Cardiac fibroblast (primary cell): ENCODE data around the gene PHF11.

Experiments
- DNase-seq, 2 donors: peaks; one replicate each; pipeline versions ENCODE4 v3.0.0 to v3.0.0-alpha.2; 2010; ENCODE audit warnings: low read depth in 2 of 2
- H3K4me3 ChIP-seq, 2 donors: replicated peaks in 1 of 2; 1 replicate in 1 of 2; 2 replicates in 1 of 2; pipeline ENCODE4 v1.5.1; 2011; ENCODE audit warnings: low read depth in 2 of 2, low read length in 2 of 2, mild to moderate bottlenecking in 2 of 2, moderate library complexity in 1 of 2
- CTCF ChIP-seq: IDR thresholded peaks from one replicate; pipeline ENCODE4 v1.5.1; 2011; ENCODE audit warnings: low read depth, mild to moderate bottlenecking, low read length, inconsistent platforms

PHF11 gene

GRCh38 chr13:49566461-49566860 lies 70.7 kb downstream of the PHF11 start:
- no peak for DNase-seq
- TF ChIP-seq CTCF = no peak
- no peak overlapping the region for H3K4me3 ChIP-seq

GRCh38 chr13:49567491-49567890 lies 71.7 kb downstream of the PHF11 start:
- no peak overlapping the region for H3K4me3 ChIP-seq
- TF ChIP-seq CTCF = no peak
- no peak for DNase-seq

DNA sequence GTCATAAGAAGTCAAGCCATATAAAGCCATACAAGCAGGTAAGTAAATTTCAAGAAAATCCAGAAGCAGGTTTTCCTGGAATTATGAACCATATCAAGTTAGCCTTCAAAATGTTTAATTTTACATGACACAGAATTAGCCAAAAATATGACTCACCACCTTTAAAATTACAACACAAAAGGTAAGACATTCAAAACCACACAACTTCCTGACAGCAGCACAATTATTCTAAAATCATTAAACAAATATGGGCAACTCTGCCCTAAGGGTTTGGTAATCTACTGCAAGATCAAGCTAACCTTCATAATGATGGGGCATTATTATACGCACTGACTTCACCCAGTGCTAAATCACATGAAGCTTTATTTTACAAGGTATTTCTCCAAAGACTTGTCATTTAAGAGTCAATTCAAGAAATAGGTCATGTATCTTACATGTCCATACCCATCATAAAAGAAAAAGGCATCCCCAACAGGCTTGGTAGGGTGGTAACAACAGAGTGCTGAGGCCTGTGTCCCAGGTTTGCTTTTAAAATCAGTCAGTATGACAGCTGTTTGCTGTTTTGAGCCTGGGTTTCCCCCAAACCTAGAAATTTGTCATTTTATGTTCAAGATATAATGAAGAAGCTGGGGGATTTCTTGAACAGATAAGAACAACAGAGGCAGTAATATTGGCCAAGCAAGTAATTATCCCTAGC lies 74.4 kb downstream of the PHF11 start:
- H3K4me3 ChIP-seq = no peak overlapping the region
- DNase-seq = no peak
- no peak for TF ChIP-seq CTCF

DNA sequence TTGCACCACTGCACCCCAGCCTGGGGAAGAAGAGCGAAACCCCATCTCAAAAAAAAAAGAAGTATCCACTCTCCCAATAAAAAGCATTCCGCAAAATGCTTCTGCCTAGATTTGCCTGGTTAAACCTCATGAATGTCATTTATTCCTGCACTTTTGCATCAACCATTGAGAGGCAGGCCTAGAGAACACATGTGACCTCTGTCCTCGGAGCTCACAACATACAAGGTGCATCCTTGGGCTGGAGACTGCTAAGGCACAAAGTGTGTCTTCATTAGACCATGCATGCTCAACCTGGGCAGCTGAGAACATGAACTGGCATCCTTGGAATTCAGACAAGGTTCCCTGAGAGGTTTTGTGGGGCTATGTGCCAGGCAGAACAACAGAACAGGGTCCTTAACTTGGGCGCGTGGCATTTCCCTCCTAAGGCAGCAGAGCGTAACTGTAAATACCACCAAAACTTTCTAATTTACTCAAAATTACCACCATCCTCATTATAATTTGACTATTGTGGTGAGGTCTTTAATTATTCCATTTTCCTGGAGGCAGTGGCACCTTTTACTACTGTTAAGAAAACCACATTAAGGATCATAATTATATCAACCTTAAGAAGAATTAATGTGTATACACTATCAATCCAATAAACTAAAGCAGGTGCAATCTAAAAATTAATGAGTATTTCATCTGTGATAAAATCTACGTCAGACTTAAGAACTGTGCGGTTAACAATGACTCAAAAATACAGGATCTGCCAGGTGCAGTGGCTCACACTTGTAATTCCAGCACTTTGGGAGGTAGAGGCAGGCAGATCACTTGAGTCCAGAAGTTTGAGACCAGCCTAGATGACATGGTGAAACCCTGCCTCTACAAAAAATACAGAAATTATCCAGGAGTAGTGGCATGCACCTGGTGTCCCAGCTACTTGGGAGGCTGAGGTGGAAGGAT lies 75.8 kb downstream of the PHF11 start:
- DNase-seq = no peak
- TF ChIP-seq CTCF = no peak
- H3K4me3 ChIP-seq = no peak overlapping the region
